ENCODE data around the gene LGALS4.
"Not testable (repeated sequence)": the region's sequence is repeated elsewhere in the genome, so short reads cannot be mapped to it uniquely, and the experiment has no call there.

LGALS4 gene

GRCh38 chr19:38842439-38843174 lies 29.9 kb upstream of the LGALS4 start:
- DNase-seq (ENCODE audit: low read depth, low spot score): no peak

- DNase-seq (ENCODE audit: low read depth, low spot score): no peak
Measured at GRCh38 chr19:38841787-38842438, 29.2 kb upstream of the LGALS4 start.

GRCh38 chr19:38841180-38841766 lies 28.5 kb upstream of the LGALS4 start:
- DNase-seq (ENCODE audit: low read depth, low spot score): no peak

- DNase-seq (ENCODE audit: low read depth, low spot score): no peak
Measured at GRCh38 chr19:38840583-38840968, 27.8 kb upstream of the LGALS4 start.

GRCh38 chr19:38839816-38840582 lies 27.3 kb upstream of the LGALS4 start:
- DNase-seq (ENCODE audit: low read depth, low spot score): no peak

GRCh38 chr19:38838986-38839761 lies 26.4 kb upstream of the LGALS4 start:
- no peak for DNase-seq (ENCODE audit: low read depth, low spot score)

- DNase-seq (ENCODE audit: low read depth, low spot score): no peak
Measured at GRCh38 chr19:38838208-38838985, 25.7 kb upstream of the LGALS4 start.

GRCh38 chr19:38837656-38838121 lies 24.9 kb upstream of the LGALS4 start:
- no peak for DNase-seq (ENCODE audit: low read depth, low spot score)

- no peak for DNase-seq (ENCODE audit: low read depth, low spot score)
Measured at GRCh38 chr19:38836983-38837626, 24.4 kb upstream of the LGALS4 start.

GRCh38 chr19:38836159-38836982 lies 23.6 kb upstream of the LGALS4 start:
- DNase-seq (ENCODE audit: low read depth, low spot score): no peak

- DNase-seq (ENCODE audit: low read depth, low spot score): no peak
Measured at GRCh38 chr19:38834590-38834989, 21.8 kb upstream of the LGALS4 start.

GRCh38 chr19:38834104-38834490 lies 21.4 kb upstream of the LGALS4 start:
- no peak for DNase-seq (ENCODE audit: low read depth, low spot score)

GRCh38 chr19:38833092-38833425 lies 20.3 kb upstream of the LGALS4 start:
- DNase-seq (ENCODE audit: low read depth, low spot score): no peak

- peak; percentile 59 for DNase-seq (ENCODE audit: low read depth, low spot score)
Measured at GRCh38 chr19:38831142-38831605, 18.4 kb upstream of the LGALS4 start.

- DNase-seq (ENCODE audit: low read depth, low spot score): no peak
Measured at GRCh38 chr19:38830039-38830733, 17.4 kb upstream of the LGALS4 start.

GRCh38 chr19:38829203-38829602 lies 16.5 kb upstream of the LGALS4 start:
- not testable (repeated sequence) for DNase-seq (ENCODE audit: low read depth, low spot score)

- DNase-seq (ENCODE audit: low read depth, low spot score): no peak
Measured at GRCh38 chr19:38826856-38827551, 14.3 kb upstream of the LGALS4 start.

GRCh38 chr19:38825936-38826335 lies 13.2 kb upstream of the LGALS4 start:
- not testable (repeated sequence) for DNase-seq (ENCODE audit: low read depth, low spot score)

Data from smooth muscle cell of the brain vasculature (primary cell).